T-helper 1 cell treated with Interleukin-12 subunit alpha and Interleukin-12 subunit beta and Interleukin-4 antibody, amounts not matched to agents 30 ng/mL and 1 ng/mL, for 36 hours (primary cell): ENCODE data around the gene RPS6KA1. TPM values are rescaled to one million over a fixed set of nuclear protein-coding genes. Genes with fewer than 3 reads are reported as not detected.
"Not testable (repeated sequence)": the region's sequence is repeated elsewhere in the genome, so short reads cannot be mapped to it uniquely, and the experiment has no call there.

Experiments
- intact Hi-C: fragments of 100-400 bp; cut with micrococcal nuclease; formaldehyde crosslinking; loops from one replicate; pipeline ENCODE4 v1.15.1; 2024
- total RNA-seq: library from RNA; stranded (reverse); gene quantifications from 2 replicates; pipeline ENCODE4 v1.2.3, GENCODE V29; 2022

RPS6KA1 gene
- total RNA-seq, 1 donor from 2014 or later = 216 TPM

- intact Hi-C loops = loop anchor here (5.0 kb wide), 1 partner anchor 82 kb away; no protein-coding TSS in a partner anchor
These were observed 54.3 kb downstream of the RPS6KA1 start for GRCh38 chr1:26583646-26584485.

- intact Hi-C loops = loop anchor here (5.0 kb wide), 1 partner anchor 82 kb away; no protein-coding TSS in a partner anchor
These were observed 55.0 kb downstream of the RPS6KA1 start for GRCh38 chr1:26584588-26584987.

GRCh38 chr1:26585471-26585870, 55.9 kb downstream of the RPS6KA1 start:
- intact Hi-C loops = no loop called here

GRCh38 chr1:26593385-26593784, 63.8 kb downstream of the RPS6KA1 start:
- intact Hi-C loops = no loop called here

GRCh38 chr1:26594593-26594992, 65.0 kb downstream of the RPS6KA1 start:
- intact Hi-C loops = not testable (repeated sequence)

GRCh38 chr1:26597629-26598039, 68.1 kb downstream of the RPS6KA1 start:
- intact Hi-C loops = loop anchor here (1.0 kb wide), 2 partner anchors 192 to 281 kb away; no protein-coding TSS in a partner anchor

- intact Hi-C loops = no loop called here
These were observed 69.3 kb downstream of the RPS6KA1 start for GRCh38 chr1:26598890-26599289.

- intact Hi-C loops = loop anchor here (1.0 kb wide), 6 partner anchors 75 to 288 kb away; partner anchors contain the start of gene GPN2
These were observed 72.9 kb downstream of the RPS6KA1 start for GRCh38 chr1:26602378-26602959.

GRCh38 chr1:26603856-26604255, 74.3 kb downstream of the RPS6KA1 start:
- intact Hi-C loops = no loop called here

- intact Hi-C loops = no loop called here
These were observed 77.6 kb downstream of the RPS6KA1 start for GRCh38 chr1:26607186-26607585.

GRCh38 chr1:26608895-26609294, 79.3 kb downstream of the RPS6KA1 start:
- intact Hi-C loops = no loop called here

GRCh38 chr1:26610781-26611180, 81.2 kb downstream of the RPS6KA1 start:
- intact Hi-C loops = no loop called here

- intact Hi-C loops = not testable (repeated sequence)
These were observed 83.1 kb downstream of the RPS6KA1 start for GRCh38 chr1:26612627-26613026.

GRCh38 chr1:26614655-26615411, 85.3 kb downstream of the RPS6KA1 start:
- intact Hi-C loops = no loop called here

GRCh38 chr1:26616881-26617280, 87.3 kb downstream of the RPS6KA1 start:
- intact Hi-C loops = no loop called here

- intact Hi-C loops = no loop called here
These were observed 89.0 kb downstream of the RPS6KA1 start for GRCh38 chr1:26618561-26618960.

Other genes with a start within 250 kb of the RPS6KA1 start
- gene SH3BGRL3, start 249.7 kb upstream of the RPS6KA1 start, total RNA-seq = 739 and 749 TPM in 2 replicates
- 30.6 and 33.8 TPM in 2 replicates for gene UBXN11, start 223.1 kb upstream of the RPS6KA1 start, total RNA-seq
- 1,323 and 1,401 TPM in 2 replicates for gene CD52, start 211.8 kb upstream of the RPS6KA1 start, total RNA-seq
- 3.8 and 4.2 TPM in 2 replicates for gene CRYBG2, start 175.6 kb upstream of the RPS6KA1 start, total RNA-seq
- 0.34 TPM in 1 of 2 replicates, not detected in the other for gene ZNF683, start 157.0 kb upstream of the RPS6KA1 start, total RNA-seq
- not detected in 2 replicates for gene LIN28A, start 118.9 kb upstream of the RPS6KA1 start, total RNA-seq
- gene DHDDS, start 97.4 kb upstream of the RPS6KA1 start, total RNA-seq = 63.7 and 65.4 TPM in 2 replicates
- gene HMGN2, start 57.3 kb upstream of the RPS6KA1 start, total RNA-seq = 675 and 682 TPM in 2 replicates
- gene ARID1A, start 166.3 kb downstream of the RPS6KA1 start, total RNA-seq = 124 and 130 TPM in 2 replicates